Measurements from ENCODE around the gene RNF213. TPM values are rescaled to one million over a fixed set of nuclear protein-coding genes. Genes with fewer than 3 reads are reported as not detected.
A peak's percentile ranks its signal among the peaks of the same experiment; 100 is the strongest.

Gene RNF213
- total and polyA plus RNA-seq, 4 donors, result 67.0 to 198 (median 106) TPM

DNA sequence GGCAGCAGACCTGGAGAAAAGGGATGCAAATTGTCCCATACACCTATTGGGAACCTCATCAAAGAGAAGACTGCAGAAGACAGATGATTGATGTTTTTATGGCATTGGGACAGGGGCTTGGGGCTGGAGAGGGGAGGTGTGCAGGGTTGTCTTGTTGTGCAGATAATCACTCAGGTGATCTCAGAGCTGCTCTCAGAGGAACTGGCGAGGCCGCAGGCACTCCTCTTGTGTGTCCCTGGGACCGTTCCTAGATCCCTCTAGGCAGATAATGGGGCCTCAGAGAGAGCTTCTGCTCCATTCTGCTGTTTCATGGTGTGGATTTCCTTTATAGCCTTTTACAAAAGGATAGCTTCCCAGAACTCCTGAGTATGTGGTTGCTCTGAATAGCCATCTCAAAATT is 1.6 kb downstream of the RNF213 start:
- Histone ChIP-seq H3K4me1 (ENCODE audit: control insufficient read depth in 5 of 5, insufficient read depth in 5 of 5, low read length in 5 of 5) (peaks cover 3 to 33% (median 22%) of the 10 kb centered on the region in 5 donors), H3K27me3 (ENCODE audit: control insufficient read depth in 3 of 3, insufficient read depth in 3 of 3, low read length in 2 of 3) (no peaks in the 10 kb centered on the region), H3K4me3 (no peak overlapping the region), H3K9ac (ENCODE audit: insufficient read depth in 1 of 2, low read length in 2 of 2) (no peak overlapping the region), H3K36me3 (ENCODE audit: control insufficient read depth in 4 of 4, insufficient read depth in 4 of 4, low read length in 4 of 4) (peaks cover 0 to 4% (median 0%) of the 10 kb centered on the region in 4 donors), H3K9me3 (ENCODE audit: control insufficient read depth in 4 of 4, insufficient read depth in 3 of 4, low read length in 3 of 4) (no peaks in the 10 kb centered on the region), H3K27ac (ENCODE audit: low read depth in 1 of 2, low read length in 1 of 2) (peak overlapping the region; percentile 83 to 95)
- DNase-seq, result peak in 1 of 3 donors; percentile 4
- WGBS, 2 donors, result 61 to 76% methylated on average over 3 of the region's 3 CpGs
- no peak for ATAC-seq (ENCODE audit: insufficient read depth, low FRiP score)
- TF ChIP-seq, protein P1, sequence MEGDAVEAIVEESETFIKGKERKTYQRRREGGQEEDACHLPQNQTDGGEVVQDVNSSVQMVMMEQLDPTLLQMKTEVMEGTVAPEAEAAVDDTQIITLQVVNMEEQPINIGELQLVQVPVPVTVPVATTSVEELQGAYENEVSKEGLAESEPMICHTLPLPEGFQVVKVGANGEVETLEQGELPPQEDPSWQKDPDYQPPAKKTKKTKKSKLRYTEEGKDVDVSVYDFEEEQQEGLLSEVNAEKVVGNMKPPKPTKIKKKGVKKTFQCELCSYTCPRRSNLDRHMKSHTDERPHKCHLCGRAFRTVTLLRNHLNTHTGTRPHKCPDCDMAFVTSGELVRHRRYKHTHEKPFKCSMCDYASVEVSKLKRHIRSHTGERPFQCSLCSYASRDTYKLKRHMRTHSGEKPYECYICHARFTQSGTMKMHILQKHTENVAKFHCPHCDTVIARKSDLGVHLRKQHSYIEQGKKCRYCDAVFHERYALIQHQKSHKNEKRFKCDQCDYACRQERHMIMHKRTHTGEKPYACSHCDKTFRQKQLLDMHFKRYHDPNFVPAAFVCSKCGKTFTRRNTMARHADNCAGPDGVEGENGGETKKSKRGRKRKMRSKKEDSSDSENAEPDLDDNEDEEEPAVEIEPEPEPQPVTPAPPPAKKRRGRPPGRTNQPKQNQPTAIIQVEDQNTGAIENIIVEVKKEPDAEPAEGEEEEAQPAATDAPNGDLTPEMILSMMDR (IDR thresholded peaks at IDR 0.05; ENCODE audit: control extremely low read depth, extremely low read depth), result no peak

DNA sequence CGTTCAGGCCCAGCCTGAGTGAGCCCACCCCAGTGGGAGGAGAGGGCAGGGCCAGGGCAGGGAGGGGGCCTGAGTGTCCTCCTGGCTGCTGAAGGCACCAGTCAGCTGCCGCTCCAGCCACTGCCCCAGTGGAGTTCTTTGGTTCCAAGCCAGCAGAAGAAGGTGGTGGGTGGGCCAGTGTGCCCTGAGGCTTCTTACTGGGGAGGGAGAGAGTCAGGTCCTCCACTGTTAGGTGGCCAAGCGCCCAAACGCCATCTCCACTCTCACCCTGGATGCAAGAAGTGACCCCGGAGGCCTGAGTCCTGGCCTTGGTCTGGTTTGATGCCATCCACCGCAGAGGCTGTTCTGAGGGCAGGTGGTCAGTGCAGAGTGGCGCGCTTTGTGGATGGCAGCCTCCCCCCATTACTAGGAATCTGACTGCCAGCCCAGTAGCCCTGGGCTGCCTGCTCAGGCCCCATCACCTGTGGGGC is 2.2 kb downstream of the RNF213 start:
- WGBS, 2 donors, result 73 to 81% methylated on average over 8 of the region's 8 CpGs
- Histone ChIP-seq H3K4me1 (ENCODE audit: control insufficient read depth in 5 of 5, insufficient read depth in 5 of 5, low read length in 5 of 5) (peaks cover 3 to 33% (median 24%) of the 10 kb centered on the region in 5 donors), H3K27ac (ENCODE audit: low read depth in 1 of 2, low read length in 1 of 2) (peak overlapping the region; percentile 37 to 83), H3K4me3 (no peak overlapping the region), H3K9me3 (ENCODE audit: control insufficient read depth in 4 of 4, insufficient read depth in 3 of 4, low read length in 3 of 4) (no peaks in the 10 kb centered on the region), H3K9ac (ENCODE audit: insufficient read depth in 1 of 2, low read length in 2 of 2) (no peak overlapping the region), H3K27me3 (ENCODE audit: control insufficient read depth in 3 of 3, insufficient read depth in 3 of 3, low read length in 2 of 3) (no peaks in the 10 kb centered on the region), H3K36me3 (ENCODE audit: control insufficient read depth in 4 of 4, insufficient read depth in 4 of 4, low read length in 4 of 4) (peaks cover 0 to 4% (median 0%) of the 10 kb centered on the region in 4 donors)
- ATAC-seq (ENCODE audit: insufficient read depth, low FRiP score) (no peak), DNase-seq (no peak)
- TF ChIP-seq, protein P1 (IDR thresholded peaks at IDR 0.05; ENCODE audit: control extremely low read depth, extremely low read depth), result no peak

DNA sequence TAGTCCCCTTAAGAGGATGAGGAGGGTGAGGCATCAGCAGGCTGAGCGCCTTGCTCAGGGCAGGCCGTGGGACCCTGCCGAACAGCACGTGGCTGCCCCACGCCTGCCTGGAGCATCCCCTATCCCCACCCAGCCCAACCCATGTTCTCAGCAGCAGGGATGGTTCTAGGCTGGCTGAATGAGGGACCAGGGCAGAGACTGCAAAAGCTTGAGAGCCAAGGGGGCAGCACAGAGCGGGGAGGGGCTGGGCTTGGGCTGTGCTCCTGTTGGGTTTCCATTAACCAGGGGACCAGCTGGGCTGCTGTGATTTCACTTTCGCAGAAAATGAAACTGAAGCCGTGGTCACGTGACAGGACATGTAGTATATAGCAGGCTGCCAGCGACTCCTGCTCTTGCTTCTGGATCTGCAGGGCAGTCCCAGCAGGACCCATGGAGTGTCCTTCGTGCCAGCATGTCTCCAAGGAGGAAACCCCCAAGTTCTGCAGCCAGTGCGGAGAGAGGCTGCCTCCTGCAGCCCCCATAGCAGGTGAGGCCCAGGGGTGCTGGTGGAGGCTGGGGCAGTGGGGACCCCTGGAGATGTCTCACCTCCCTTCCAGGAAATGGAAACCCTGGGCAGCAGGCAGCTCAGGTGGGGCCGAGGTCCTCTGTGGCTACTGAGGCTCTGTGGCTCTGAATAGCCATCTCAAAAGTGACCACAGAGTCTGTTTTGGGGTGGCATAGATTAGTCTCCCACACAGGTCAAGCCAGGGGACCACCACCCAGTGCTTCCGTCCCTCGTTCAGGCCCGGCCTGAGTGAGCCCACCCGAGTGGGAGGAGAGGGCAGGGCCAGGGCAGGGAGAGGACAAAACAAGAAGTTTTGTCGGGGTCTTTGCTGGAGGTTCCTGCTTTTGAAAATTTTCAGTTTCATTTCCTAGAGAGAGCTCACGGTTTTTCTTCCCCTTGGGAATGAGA is 2.9 kb downstream of the RNF213 start:
- Histone ChIP-seq H3K27me3 (ENCODE audit: control insufficient read depth in 3 of 3, insufficient read depth in 3 of 3, low read length in 2 of 3) (no peaks in the 10 kb centered on the region), H3K9me3 (ENCODE audit: control insufficient read depth in 4 of 4, insufficient read depth in 3 of 4, low read length in 3 of 4) (no peaks in the 10 kb centered on the region), H3K4me1 (ENCODE audit: control insufficient read depth in 5 of 5, insufficient read depth in 5 of 5, low read length in 5 of 5) (peaks cover 3 to 33% (median 24%) of the 10 kb centered on the region in 5 donors), H3K36me3 (ENCODE audit: control insufficient read depth in 4 of 4, insufficient read depth in 4 of 4, low read length in 4 of 4) (peaks cover 0 to 6% (median 1%) of the 10 kb centered on the region in 4 donors), H3K4me3 (peak overlapping the region; percentile 57), H3K27ac (ENCODE audit: low read depth in 1 of 2, low read length in 1 of 2) (peak overlapping the region; percentile 38 to 83), H3K9ac (ENCODE audit: insufficient read depth in 1 of 2, low read length in 2 of 2) (no peak overlapping the region)
- 13 to 19% methylated on average over 19 of the region's 19 CpGs for WGBS, 2 donors
- peak; percentile 40 for ATAC-seq (ENCODE audit: insufficient read depth, low FRiP score)
- TF ChIP-seq, protein P1 (IDR thresholded peaks at IDR 0.05; ENCODE audit: control extremely low read depth, extremely low read depth), result no peak
- peak; percentile 93 to 98 (median 96) for DNase-seq

All from lung (tissue), 12 donors.